GM12891 (cell line): ENCODE measurements around the gene MXI1.

Experiments
- POLR2A ChIP-seq: IDR thresholded peaks from 2 replicates; pipeline ENCODE4 v1.6.1; 2011; ENCODE audit warnings: low read depth, low read length, control low read depth
- POLR2AphosphoS5 ChIP-seq: IDR thresholded peaks from 2 replicates; pipeline ENCODE4 v1.6.1; 2011; ENCODE audit warnings: low read depth, low read length, control low read depth
- POU2F2 ChIP-seq: IDR thresholded peaks from 2 replicates; pipeline ENCODE4 v1.6.1; 2011; ENCODE audit warnings: low read depth, mild to moderate bottlenecking, control low read depth, low read length, moderate library complexity
- SPI1 ChIP-seq: IDR thresholded peaks from 2 replicates; pipeline ENCODE4 v1.6.1; 2011; ENCODE audit warnings: low read depth, low read length, control low read depth
- TAF1 ChIP-seq: IDR thresholded peaks from 2 replicates; pipeline ENCODE4 v1.6.1; 2011; ENCODE audit warnings: low read depth, low read length, control low read depth

GRCh38 chr10:110200503-110200902, 6.9 kb upstream of the MXI1 start:
- no peak for TF ChIP-seq POLR2AphosphoS5
- TF ChIP-seq POLR2A: no peak
- TF ChIP-seq POU2F2: no peak
- TF ChIP-seq SPI1: no peak
- TF ChIP-seq TAF1: no peak
